Type B pancreatic cell (in vitro differentiated cells): ENCODE results near the gene SLMAP. TPM values are rescaled to one million over a fixed set of nuclear protein-coding genes. Genes with fewer than 3 reads are reported as not detected.

Source experiments
- DNase-seq: peaks from one replicate; pipeline ENCODE4 v3.0.0; 2021; ENCODE audit warnings: mixed read lengths; ENCODE audit not compliant: unreplicated experiment; ENCODE audit errors: extremely low spot score
- H3K27ac Mint-ChIP-seq: 2 replicates; pipeline ENCODE4 v1.8.0; 2021; ENCODE audit warnings: mild to moderate bottlenecking, mixed read lengths
- H3K27me3 Mint-ChIP-seq: 2 replicates; pipeline ENCODE4 v1.8.0; 2021; ENCODE audit warnings: mixed read lengths
- H3K36me3 Mint-ChIP-seq: 2 replicates; pipeline ENCODE4 v1.8.0; 2021; ENCODE audit warnings: mixed read lengths
- H3K4me1 Mint-ChIP-seq: one replicate; pipeline ENCODE4 v1.8.0; 2021; ENCODE audit warnings: mixed read lengths; ENCODE audit not compliant: unreplicated experiment
- H3K4me3 Mint-ChIP-seq: 2 replicates; pipeline ENCODE4 v1.8.0; 2021; ENCODE audit warnings: mild to moderate bottlenecking, mixed read lengths
- H3K9me3 Mint-ChIP-seq: 2 replicates; pipeline ENCODE4 v1.8.0; 2021; ENCODE audit warnings: mixed read lengths
- CTCF ChIP-seq: fragments of 200-600 bp; sonication (generic); conservative IDR thresholded peaks from 2 replicates; pipeline ENCODE4 v1.5.0; 2021; ENCODE audit warnings: antibody characterized with exemption, mild to moderate bottlenecking
- total RNA-seq: library from RNA; stranded (reverse); gene quantifications from 2 replicates; pipeline ENCODE4 v1.2.1, GENCODE V29; 2021; ENCODE audit warnings: low replicate concordance

The SLMAP gene
- total RNA-seq, 1 donor from 2014 or later = 55.1 TPM

DNA sequence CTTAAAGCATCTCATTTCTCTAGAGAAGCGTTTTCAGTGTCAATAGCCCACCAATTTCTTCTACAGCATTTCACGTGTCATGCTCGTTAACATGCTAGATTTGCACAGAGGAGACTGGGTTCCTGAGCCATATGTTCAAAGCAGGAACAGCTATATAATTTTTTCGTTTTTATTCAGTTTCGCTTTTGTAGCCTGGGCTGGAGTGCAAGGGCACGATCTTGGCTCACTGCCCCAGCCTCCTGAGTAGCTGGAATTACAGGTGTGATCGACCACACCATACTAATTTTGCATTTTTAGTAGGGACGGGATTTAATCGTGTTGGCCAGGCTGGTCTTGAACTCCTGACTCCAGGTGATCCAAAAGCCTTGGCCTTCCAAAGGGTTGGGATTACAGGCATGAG lies 6.6 kb upstream of the SLMAP start:
- Mint-ChIP-seq H3K36me3 (no peaks in the 10 kb centered on the region), H3K27ac (no peak overlapping the region), H3K4me3 (no peak overlapping the region), H3K9me3 (no peaks in the 10 kb centered on the region), H3K27me3 (no peaks in the 10 kb centered on the region), H3K4me1 (peaks cover 8% of the 10 kb centered on the region)
- no peak for TF ChIP-seq CTCF
- DNase-seq = no peak

DNA sequence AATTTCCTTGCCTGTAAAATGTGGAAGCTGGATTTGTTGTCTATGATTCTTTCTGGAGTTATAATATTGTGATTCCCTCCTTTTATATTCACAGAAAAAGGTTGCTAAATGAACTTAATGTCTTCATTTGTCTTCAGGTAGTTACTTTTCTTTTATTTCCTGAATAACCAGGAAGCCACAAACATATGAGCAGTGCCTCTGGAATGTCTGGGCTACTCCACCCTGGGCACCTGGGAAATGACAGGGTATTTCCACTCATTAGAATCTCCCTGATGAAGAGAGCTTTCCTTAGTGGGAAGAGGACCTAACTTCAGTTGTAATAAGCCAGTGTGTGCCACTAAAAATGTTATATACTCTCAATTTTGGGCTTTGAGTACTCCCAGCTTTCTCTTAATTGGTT lies 3.8 kb upstream of the SLMAP start:
- no peak for DNase-seq
- peak overlapping the region; percentile 96 for H3K27ac Mint-ChIP-seq
- no peaks in the 10 kb centered on the region for H3K36me3 Mint-ChIP-seq

GRCh38 chr3:57753016-57753415 lies 3.1 kb upstream of the SLMAP start:
- peaks cover 2% of the 10 kb centered on the region for H3K36me3 Mint-ChIP-seq
- peaks cover 10% of the 10 kb centered on the region for H3K4me1 Mint-ChIP-seq
- DNase-seq = no peak
- TF ChIP-seq CTCF = no peak
- no peaks in the 10 kb centered on the region for H3K27me3 Mint-ChIP-seq
- H3K27ac Mint-ChIP-seq = peak overlapping the region; percentile 96
- H3K4me3 Mint-ChIP-seq = peak overlapping the region; percentile 59
- H3K9me3 Mint-ChIP-seq = no peaks in the 10 kb centered on the region

More for the DNA sequence above, 3.8 kb upstream of the SLMAP start:
- H3K4me3 Mint-ChIP-seq = peak overlapping the region; percentile 51
- TF ChIP-seq CTCF = no peak
- H3K4me1 Mint-ChIP-seq = peaks cover 6% of the 10 kb centered on the region
- H3K9me3 Mint-ChIP-seq = no peaks in the 10 kb centered on the region
- no peaks in the 10 kb centered on the region for H3K27me3 Mint-ChIP-seq

DNA sequence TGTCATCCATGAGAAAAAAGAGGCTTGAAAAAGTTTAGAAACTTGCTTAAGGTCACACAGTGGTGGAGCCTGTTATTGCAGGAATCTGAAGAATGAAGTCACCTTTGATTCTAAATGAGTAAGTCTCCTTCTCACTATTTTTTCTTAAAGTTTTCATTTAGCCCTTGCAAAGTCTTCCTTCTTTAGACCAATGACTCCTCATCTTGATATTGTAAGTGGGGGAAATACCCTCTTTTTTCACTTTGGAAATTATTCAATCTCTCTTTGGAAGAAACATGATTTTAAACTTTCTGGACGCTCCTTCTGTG lies 787 bp upstream of the SLMAP start:
- H3K27ac Mint-ChIP-seq = peak overlapping the region; percentile 99
- H3K4me3 Mint-ChIP-seq = peak overlapping the region; percentile 99
- peak; percentile 64 for TF ChIP-seq CTCF
- DNase-seq = no peak
- no peaks in the 10 kb centered on the region for H3K9me3 Mint-ChIP-seq
- peaks cover 7% of the 10 kb centered on the region for H3K36me3 Mint-ChIP-seq
- peaks cover 13% of the 10 kb centered on the region for H3K4me1 Mint-ChIP-seq
- H3K27me3 Mint-ChIP-seq = no peaks in the 10 kb centered on the region

- Mint-ChIP-seq H3K9me3 (no peaks in the 10 kb centered on the region), H3K27me3 (no peaks in the 10 kb centered on the region), H3K4me3 (peak overlapping the region; percentile 99), H3K36me3 (peaks cover 7% of the 10 kb centered on the region), H3K27ac (peak overlapping the region; percentile 99), H3K4me1 (peaks cover 13% of the 10 kb centered on the region)
- no peak for TF ChIP-seq CTCF
- DNase-seq = peak; percentile 73
Measured at GRCh38 chr3:57756528-57757401, 656 bp downstream of the SLMAP start.
